ENCODE measurements around the gene MAPT.

DNA sequence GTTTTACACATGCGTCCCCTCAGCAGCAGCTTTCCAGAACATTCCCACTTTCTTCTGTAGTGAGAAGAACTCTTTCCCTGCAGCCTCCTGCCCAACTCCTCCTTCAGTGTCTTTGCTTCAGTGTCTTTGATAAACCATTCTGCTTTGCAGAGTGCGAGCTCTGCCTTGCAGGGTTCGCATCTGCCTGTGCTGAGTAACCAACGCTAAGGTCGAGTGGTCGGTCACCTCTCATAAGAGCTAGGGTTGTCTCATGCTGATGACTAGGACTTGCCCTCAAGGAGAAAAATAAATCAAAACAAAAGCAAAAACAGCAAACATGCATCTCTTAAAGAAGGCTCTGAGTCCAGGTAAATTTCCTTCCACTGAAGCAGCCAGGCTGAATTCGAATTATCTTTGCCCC lies 22.7 kb downstream of the MAPT start:
- TF ChIP-seq, protein P1, sequence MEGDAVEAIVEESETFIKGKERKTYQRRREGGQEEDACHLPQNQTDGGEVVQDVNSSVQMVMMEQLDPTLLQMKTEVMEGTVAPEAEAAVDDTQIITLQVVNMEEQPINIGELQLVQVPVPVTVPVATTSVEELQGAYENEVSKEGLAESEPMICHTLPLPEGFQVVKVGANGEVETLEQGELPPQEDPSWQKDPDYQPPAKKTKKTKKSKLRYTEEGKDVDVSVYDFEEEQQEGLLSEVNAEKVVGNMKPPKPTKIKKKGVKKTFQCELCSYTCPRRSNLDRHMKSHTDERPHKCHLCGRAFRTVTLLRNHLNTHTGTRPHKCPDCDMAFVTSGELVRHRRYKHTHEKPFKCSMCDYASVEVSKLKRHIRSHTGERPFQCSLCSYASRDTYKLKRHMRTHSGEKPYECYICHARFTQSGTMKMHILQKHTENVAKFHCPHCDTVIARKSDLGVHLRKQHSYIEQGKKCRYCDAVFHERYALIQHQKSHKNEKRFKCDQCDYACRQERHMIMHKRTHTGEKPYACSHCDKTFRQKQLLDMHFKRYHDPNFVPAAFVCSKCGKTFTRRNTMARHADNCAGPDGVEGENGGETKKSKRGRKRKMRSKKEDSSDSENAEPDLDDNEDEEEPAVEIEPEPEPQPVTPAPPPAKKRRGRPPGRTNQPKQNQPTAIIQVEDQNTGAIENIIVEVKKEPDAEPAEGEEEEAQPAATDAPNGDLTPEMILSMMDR (IDR thresholded peaks at IDR 0.05) = no peak
- TF ChIP-seq POLR2A (IDR thresholded peaks at IDR 0.05) = no peak

Measured in prostate gland (tissue), 2 donors.